NCI-H1417 (cell line): ENCODE data around the gene MCM5.
A peak's percentile ranks its signal among the peaks of the same experiment; 100 is the strongest.

Experiments used
- DNase-seq, 3 experiments: peaks; one replicate each; lab custom pipeline; 2025; lab: John Stamatoyannopoulos, UW

The MCM5 gene

DNA sequence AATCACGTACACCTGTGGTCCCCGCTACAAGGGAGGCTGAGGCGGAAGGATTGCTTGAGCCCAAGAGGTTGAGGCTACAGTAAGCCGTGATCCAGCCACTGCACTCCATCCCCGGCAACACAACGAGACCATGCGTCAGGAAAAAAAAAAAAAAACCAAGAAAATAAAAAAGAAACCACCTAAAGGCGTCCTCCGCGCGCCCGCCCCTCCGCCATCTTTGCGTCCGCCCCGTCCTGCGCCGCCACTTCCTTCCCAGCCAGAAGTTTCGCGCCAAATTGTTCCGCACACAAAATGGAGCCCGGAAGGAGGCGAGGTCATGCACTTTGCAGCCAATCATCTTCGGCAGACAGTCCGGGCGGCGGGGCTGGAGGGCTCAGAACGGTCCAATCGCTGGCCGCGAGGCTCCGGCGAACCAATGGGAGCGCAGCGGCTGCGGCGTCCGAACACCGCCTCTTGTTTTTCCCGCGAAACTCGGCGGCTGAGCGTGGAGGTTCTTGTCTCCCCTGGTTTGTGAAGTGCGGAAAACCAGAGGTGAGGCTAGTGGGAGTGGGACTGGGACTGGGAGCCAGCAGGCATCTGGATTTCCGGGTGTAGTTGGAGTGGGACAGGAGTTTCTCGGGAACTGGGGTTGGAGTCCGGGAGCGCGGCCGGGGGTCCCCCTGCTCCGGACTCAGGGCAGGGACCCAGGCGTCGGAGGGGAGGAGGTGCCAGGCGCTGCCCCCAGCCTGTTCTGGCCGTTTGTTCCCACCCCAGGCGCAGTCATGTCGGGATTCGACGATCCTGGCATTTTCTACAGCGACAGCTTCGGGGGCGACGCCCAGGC is at the start of gene MCM5:
Gene MCM5 (plus strand): TSS at position 463 of the 823 bp plus-strand sequence. CDS start 299 bp downstream, at position 762.
- peak; percentile 91 to 97 (median 93) for DNase-seq

DNA sequence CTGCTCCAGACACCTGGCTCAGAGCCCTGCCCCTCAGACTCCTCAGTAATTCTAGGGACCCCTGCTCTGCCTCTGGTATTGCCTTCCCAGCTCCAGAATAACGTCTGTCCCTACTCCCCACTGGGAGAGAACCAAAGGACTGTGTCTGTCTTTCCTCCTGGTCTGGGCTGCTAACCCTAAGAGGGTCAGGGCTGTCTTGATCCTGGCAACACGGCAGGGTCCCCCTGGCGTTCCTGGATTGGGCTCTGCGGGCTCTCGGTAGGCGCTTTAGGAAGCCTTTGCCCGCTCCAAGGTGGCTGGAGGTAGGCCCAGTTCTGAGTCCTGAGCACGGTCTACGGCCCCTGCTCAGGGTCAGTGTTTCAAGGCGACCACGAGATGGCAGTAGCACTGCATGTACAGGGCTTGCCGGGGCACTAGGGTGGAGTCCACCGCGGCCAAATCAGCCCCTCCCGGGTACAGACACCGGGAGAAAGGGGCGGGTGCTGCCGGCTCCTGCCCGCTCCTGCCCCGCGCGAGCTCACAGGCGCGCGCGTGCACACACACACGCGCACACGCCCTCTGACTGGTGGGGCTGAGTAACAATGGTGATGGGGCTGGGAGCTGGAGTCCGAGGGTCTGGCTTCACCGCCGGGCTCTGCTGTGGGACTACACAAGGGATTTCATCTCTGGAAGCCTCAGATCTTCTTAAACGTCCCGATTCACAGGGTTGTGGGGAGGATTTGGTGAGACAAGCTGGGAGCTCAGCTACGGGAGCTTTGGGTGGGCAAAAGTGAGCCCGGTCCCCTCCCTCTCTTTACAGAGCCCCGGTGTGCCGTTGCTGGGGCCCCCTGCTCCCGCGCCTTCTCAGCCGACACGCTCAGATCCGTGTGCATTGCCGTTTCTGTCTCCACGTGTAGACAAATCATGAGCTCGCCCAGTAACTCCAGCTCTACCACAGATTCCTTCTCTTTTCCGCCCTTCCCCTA is 49.1 kb upstream of the MCM5 start:
- DNase-seq, result peak; percentile 75 to 90 (median 76)

DNA sequence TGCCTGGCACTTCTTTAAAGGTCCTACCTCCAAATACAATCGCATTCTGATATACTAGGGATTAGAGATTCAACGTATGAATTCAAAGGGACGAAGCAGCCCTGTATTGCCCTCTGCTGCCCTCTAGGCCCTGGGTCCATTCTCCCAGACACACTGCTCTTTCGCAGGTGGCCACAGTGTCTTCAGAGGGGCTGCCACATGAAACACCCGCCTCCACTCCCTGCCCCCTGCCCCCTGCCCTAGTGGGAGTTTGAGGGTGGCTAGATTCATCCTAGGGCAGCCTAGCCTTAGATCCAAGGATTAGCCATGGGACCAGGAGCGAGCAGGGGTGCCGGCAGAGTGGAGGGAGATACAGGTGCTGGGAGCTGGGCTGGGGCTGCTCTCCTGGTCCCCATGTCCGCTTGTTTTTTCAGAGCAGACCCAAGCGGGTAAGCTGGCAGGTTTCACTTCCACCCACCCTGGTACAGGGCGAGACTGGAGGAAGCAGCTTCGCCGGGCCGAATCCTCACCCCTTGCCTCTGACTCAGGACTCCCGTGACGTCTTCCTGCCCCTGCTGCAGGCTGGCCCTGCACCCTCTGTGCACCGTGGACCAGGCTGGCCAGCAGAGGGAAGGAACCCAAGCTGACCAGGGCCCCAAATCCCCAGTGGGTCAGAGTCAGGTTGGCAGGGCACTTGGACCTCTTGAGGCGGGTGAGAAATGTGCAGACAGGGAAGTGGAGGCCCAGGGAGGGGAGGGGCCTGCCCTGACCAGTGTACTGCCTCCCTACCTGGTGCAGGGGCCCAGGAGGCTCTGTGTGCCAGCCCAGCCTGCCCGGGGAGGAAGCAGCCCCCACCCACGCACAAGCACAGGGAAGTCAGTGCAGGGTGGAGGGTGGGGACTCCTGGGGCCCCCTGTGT is 47.5 kb upstream of the MCM5 start:
- no peak for DNase-seq

DNA sequence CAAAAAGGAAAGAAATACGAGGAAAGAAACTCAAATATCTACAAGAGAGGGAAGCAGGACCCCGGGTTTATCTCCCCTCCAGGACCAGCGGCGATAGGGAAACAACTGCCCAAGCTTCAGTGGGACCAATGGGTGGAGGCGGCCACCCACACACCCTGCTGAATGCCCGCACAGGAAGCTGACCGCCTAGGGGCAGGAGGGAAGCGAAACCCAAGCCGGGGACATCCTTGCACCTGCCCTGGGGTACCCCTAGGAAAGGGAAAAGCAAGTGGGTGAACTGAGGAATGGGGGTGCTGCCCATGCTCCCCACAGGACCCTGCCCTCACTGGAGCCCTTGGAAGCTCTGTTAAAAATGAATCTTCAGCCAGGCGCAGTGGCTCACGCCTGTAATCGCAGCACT is 46.6 kb upstream of the MCM5 start:
- no peak for DNase-seq

DNA sequence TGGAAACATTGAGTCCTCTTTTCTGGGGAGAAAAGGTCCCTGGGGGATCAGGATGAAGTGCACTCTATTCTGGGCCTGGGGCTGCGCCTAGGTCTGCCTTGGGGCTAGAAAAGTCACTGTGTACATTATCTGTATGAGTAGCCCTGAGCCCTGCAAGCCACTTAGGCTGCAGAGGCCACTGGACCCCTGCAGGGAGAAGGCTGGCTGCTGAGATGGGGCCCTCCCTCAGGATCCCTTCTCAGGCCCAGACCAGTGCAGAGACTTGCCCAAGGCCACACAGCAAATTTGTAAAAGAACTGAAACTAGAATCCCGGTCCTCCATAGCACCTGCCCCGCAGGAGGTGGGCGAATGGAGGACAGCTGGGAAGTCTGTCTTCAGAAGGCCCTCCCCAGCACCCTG is 45.9 kb upstream of the MCM5 start:
- no peak for DNase-seq

DNA sequence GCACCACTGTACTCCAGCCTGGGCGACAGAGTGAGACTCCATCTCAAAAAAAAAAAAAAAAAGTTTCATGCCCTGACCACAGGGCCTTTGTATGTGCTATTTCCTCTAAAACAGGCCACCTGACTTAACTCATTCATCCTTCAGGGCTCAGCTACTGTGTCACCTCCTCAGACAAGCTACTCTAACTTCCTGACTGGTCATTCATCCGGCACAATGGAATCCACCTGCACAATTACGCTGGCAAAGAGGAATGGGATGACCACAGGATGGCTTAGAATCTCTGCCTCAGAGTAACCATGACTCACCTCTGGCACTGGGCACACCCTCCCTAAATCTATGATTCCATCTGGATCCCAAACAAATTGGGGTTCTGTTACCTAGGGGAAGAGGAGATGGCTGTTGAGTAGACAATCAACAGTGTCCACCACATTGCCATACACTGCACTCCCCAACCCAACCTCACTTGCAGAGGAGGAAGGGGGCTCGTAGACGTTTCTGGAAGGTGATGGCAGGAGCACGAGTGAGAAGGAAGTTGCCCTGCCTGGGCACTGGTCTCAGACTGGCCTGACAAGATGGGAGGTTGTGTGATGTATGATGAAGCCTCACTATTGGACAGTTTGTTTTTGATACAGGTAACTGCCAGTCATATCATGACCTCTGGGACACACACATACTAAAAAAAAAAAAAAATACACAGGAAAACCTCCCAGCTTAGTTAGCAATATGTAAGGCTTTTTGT is 41.9 kb upstream of the MCM5 start:
- DNase-seq, result no peak

DNA sequence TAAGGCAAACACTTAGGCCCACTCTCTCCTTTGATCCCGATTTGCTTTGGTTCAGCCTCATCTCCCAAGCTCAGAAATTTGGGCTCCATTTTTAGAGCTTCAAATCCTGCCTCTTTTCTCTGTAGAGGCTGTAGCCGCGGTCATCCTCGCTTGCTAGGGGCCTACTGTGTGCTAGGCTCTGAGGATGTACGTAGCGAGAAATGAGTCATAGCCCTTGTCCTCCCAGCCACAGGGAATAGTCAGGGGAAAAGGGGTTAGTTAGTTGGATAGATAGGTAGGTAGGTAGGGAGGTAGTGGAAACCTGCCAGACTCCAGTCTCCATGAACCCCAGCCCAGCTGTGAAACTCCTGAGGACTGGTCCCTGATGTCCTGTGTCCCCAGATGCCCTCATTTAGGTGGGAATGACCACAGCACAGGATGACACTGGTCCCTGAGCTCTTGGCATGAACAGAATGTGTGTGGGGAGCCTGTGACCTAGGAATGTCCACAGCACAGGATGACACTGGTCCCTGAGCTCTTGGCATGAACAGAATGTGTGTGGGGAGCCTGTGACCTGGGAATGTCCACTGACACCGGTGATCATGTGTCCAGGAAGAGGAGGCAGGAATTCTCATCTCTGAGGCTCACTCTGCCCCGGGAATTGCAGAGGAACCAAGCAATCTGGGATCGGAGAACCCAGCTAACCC is 40.4 kb upstream of the MCM5 start:
- no peak for DNase-seq

DNA sequence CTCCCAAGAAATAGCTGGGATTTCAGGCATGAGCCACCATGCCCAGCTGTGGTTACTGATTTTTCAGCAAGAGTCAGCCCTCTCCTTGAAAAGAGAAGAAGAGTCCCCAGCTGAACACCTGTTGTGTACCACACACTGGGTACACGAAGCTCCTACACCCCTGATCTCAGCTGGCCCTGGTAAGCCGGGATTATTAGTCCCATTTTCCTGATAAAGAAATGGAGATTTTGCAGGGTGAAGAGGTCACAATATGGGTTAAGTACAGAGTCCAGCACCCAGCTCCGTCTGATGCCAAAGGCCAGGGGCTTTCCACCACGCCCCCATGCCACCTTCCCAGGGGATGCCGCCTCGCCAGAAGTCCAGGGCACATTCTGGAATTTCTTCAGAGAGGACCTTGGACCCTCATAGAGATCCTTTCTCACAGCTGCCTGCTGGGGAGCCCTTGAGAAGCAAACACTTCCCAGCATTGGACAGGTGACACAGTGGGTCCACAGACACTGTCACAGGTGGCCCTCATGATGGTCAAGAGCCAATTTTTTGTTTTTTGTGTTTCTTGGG is 38.9 kb upstream of the MCM5 start:
- DNase-seq, result no peak

DNA sequence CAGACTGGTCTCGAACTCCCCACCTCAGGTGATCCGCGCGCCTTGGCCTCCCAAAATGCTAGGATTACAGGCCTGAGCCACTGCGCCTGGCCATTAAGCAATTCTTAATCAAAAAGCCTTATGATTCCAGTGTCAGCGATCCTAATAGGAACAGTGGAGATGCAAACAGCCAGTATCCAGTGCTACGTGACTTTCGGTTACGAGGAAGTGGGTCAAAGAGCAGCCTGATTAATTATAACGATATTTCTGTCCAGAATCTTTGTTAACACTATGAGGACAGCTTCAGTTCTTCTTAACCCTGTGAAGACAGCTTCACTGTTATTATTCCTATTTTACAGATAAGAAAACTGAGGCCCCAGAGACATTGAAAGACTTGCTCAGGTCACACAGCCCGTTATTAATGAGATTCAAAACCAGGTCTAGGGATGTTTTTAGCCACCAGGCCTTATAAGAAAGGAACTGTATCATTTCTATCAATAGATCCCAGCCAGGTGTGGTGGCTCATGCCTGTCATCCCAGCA is 36.3 kb upstream of the MCM5 start:
- no peak for DNase-seq

DNA sequence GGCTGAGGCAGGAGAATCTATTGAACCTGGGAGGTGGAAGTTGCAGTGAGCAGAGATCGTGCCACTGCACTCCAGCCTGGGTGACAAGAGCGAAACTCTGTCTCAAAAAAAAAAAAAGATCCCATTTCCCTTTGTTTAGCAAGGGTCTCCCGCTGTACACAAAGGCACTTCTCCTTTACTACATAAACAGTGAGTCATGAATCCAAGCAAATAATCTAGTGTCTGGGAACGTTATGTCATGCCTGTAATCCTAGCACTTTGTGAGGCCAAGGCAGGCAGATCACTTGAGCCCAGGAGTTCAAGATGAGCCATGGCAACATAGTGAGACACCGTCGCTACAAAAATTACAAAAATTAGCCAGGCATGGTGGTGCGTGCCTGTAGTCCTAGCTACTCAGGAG is 35.7 kb upstream of the MCM5 start:
- peak in 1 of 3 experiments; percentile 43 for DNase-seq

DNA sequence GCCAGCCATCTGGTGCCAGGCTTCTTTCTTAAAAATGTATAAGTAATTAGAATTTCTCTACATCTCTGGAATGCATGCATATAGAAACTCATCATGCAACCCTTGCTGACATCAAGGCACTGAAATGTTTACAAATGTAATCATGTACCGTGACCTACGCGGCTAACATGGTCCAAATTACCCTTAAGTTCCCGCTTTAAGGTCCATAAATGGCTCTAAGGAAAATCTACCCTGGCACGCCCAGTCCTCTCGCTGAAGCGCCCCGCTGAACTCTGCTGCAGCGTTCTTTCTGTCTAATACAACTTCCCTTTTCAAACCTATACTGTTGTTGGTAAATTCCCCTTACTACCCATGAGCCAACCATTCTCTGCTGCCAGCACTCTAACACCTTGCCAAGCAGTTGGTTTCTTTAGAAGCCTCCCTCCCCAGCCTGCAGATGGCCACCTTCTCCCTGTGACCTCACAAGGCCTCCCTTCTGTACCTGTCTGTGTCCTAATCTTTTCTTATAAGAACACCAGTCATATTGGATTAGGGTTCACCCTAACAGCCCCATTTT is 32.5 kb upstream of the MCM5 start:
- DNase-seq, result no peak

DNA sequence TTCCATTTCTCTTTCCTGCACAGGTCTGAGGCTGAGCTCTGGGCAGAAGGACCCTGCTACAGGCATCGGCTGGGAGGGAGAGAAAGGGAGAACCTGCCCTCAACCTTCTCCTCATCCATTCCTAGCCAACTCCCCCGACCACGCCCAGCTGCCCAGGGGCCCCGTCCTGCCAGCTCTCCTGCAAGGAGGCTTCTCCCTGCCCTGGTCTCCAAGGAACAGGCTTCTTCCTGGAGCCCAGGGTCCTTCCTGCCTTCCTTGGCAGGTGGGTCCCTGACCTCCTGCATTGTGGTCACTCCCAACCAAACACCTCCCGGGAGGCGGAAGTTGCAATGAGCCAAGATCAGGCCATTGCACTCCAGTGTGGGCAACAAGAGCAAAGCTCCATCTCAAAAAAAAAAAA is 31.6 kb upstream of the MCM5 start:
- no peak for DNase-seq

DNA sequence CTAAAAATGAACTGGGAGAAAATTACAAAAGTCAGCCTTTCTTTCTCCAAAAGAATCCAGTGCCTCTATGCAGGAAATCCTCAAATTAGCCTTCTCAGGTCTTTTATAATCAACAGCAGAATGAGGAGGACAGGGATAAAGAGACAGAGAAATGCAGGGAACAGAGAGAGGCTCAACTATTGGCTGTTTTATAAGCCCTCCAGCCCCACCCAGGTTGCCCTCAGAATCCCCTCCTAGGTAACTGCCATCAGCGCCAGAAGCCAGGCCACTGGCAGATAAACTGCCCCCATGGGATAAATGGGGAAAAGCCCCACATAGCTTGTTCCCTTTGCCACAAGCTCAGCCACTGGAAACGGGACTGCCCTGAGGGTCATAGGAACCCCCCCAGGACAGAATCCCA is 29.9 kb upstream of the MCM5 start:
- DNase-seq, result no peak

DNA sequence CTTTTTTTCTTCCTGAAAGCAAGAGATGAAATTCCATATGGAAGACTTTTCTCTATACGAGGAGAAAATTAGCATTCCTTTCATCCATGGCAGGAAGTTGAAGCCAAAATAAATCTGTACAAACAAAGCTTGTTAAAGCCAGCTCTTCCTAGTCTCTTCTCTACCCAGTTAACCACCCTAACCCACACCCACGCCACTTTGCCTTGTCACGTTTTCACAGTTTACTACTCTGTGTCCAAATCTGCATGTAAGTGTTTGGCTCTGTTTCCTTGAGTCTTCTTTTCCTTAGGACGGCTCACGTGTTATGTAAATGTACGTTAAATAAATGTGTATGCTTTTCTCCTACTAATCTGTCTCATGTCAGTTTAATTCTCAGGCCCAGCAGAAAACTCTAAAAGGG is 26.2 kb upstream of the MCM5 start:
- no peak for DNase-seq

DNA sequence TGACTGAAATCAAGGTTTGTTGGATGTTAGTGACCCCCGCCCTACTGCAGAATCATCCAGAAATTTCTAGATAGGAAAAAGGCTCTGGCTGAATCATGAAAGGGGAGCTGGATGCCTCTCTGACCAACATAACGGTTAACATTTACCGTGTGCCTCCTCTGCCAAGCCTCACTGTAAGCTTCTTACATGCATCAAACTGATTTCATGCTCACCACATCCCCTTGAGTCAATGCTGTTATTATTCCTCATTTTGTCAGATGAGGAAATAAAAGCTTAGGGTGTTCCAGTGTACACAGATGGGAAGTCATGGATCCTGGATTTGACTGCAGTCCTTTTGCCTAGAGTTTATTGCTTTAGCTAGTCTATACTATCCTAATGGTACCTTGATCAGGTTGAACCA is 24.9 kb upstream of the MCM5 start:
- no peak for DNase-seq

DNA sequence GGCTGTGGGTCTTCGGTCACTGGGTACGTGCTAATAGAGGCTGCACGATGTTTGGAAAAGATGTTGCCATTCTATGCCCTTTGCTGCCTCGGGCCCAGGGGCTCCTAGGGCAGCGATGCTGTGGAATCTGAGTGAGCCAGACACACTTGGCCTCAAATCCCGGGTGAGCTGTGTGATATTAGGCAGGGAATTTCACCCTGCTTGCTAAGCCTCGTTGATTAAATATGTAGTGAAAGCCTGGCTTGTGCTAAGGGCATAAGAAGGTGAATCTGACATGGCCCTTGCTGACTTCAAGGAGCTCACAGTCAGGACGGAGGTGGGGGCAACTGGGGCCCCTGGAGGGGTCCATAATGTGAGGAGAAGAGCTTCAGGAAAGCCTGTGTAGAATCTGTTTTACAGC is 24.4 kb upstream of the MCM5 start:
- no peak for DNase-seq

DNA sequence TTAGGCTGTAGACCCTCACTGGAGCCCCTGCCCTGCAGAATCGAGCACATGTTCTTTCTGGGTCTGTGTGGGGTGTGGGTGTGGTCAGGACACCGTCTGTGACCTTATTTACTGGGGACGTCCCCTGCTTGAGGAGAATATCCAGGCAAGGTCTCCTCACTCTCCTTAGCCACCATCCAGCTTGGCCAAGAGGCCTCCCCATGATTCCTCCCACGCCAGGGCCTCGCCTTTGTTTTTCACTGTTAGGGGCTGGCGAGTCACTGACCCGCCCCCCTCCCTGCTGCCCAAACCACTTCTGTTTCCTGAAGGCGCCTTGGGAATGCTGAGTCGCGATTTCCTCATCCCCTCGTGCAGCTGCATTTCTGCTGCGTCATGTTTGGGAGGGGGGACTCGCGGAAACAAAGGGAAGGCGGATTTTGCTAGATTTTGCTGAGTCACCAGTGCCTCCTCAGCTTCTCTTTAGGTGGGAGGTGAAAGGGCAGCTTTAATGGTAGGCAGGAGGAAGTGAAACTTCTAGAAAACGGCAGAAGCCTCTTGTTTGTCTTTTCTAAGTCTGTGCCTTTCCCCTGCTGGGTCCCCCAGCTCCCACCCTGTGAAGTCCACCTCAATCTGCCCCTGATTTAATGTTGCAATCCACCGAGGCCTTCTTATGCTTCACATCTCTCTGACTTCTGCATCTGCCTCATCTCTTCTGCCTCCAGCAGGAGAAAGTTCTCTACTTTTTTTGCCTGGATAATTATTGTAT is 23.0 kb upstream of the MCM5 start:
- DNase-seq, result peak; percentile 22 to 70 (median 43)

DNA sequence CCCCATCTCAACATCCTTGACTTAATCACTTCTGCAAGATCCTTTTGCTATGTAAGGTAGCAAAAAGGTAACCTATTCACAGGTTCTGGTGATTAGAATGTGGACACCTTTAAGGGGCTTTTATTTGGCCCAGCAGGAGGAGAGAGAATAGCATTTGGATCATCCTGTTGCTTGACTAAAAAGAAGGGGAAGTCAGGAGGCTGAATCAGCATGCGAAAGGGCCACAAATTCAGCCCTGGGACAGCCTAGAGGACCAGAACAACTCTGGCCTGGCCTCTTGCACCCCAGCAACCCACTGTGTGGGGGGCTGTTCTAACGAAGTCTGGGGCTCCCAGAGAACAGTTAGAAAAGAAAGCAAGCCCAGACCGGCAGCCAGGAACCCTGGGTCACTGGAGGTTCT is 22.2 kb upstream of the MCM5 start:
- no peak for DNase-seq

DNA sequence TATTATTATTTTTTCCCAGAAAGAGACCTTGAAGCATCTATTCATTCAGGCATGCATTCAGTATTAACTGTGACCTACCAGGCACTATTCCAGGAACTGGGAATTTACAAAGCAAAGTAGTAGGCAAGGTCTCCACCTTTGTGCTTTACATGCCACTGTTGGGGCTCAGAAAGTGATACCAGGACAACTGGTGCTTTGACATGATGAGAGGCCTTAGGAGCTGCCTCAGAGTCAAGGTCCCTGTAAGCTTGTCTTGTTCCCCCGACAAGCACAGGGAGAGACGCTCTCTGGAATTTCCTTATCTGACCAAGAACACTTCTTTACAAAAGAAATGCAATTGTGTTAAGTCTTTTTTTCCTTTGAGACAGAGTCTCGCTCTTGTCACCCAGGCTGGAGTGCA is 21.3 kb upstream of the MCM5 start:
- DNase-seq, result no peak
